GM18517 (cell line): ENCODE results near the gene ARMH2.

Experiments
- ATAC-seq: cut with Tn5 transposase; IDR thresholded peaks from one replicate; pipeline ENCODE4 v1.9.1; 2021; ENCODE audit warnings: mild to moderate bottlenecking, moderate library complexity; ENCODE audit not compliant: unreplicated experiment

The ARMH2 gene

DNA sequence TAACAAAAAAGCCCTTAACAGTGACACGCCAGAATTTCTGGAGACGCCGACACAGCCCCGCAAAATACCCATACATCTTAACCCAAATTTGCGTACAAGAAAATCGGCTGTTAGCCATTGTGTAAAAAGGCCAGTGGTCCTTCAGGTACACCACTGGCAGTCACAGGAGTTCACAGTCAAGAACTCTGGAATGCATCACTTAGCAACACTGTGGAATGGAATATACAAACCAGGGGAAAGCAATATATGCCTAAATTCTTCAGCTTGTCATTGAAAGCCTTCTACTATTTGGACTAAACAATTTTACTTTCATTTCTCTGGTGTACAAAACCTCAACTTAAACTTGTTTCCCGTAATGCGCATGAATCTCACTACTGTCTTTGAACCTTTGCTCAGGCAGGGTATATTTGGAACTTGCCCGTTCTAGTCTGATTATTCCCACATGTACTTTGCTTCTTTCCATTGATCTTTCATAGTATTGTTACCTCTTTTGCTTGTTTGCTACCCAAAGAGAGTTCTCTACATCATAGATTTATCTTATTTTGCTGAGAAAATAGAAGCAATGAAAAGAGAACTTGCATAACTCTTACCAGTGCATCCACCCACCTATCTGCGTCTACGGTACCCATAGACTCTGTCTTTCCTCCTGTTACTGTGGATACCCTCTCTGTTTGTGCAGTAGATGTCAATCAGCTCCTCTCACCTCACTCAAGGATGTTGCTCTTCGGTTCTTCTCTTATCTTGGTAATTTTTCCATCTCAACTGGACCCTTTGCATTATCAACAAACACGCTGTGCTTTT lies at the start of gene ARMH2:
TSS of gene ARMH2 (minus strand) at position 178 of the 801 bp plus-strand sequence. CDS start at position 118, 60 bp downstream.
- ATAC-seq = no peak

DNA sequence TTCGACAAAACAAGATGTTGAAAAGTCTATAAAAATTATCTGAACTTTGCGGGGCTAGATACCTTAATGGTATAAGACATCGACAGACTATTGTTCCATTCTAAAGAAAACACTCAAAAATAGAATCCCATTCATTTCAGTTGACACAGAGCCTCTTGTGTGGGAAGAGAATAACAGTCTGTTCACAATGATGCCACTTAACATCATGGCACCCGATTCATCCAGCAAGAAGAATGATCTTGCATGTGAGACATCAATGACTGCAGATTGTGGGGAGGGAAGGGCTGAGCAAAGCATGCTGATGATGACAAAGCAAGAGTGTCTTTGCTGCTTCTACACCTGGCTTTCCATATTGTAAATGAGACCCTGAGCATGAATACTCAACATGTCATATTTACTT lies 49.7 kb upstream of the ARMH2 start:
- no peak for ATAC-seq

DNA sequence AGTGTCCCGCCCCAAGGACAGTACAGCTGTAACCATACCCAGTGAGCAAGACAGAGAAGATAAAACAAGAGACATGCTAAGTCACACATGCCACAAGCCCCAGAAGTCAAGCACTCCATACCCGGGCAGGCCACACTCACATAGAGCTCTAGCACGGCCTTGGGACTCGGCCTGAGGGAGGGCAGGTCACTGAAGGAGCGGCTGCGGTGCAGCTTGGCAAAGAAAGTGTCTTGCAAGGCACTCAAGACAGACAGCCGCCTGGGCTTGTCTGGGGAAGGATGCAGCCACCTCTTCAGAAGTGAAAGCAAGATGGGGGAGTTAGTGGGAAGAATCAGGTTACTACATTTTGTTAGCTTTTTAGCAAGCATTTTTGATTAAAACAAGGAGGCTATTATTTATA lies 48.7 kb upstream of the ARMH2 start:
- no peak for ATAC-seq

DNA sequence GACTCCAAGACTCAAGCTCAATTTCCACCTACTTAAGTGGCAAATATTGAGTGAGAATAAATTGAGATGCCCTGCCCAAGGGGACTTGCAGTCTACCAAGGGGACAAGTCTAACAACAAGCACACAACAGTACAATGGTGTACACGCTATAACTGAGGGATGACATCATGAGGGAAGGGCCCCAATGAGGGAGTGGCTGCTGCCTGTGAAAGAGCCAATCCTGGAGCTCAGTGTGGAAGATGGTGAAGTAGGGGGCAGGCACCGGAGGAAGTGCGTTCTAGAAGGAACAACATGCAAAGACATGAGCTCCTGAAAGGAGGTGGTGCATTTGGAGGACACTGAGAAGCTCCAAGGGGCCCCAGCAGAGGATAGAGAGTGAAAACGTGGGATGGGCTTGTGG lies 46.9 kb upstream of the ARMH2 start:
- ATAC-seq = no peak

DNA sequence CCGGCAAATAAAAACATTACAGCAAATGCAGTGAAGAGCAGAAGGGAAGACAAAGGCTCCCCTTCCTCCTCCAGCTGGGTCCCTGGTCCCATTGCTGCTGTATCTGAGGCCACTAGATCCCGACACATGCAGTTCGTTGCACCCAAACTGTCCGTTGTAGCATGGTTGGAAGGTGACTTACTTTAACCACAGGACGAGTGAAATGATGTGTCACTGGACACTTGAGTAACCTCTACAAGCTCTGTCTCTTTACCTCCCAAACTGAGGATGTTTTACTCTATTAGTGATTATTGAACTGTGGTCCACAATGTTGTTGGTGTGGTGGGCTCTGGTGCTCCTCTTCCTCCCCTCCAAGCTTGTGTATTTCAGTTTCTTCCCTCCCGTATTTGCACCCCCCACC lies 46.2 kb upstream of the ARMH2 start:
- no peak for ATAC-seq

DNA sequence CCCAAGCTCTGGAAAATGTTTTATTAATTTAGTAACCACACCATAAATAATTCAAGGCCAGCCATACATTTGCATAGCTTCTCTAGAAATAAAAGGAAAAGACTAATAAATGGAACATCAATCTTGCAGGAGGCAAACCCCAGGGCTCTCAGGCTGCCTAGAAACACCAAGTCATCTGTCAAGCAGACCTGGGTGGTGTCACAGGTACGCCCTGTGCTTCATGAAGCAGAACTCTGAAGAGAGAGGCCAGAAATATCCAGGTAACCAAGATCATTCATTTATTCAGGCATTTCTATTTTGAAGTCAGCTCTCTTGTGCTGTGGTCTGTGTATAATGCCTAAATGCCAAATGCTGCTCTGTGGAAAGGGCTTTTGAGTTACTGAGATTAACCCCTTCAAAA lies 45.3 kb upstream of the ARMH2 start:
- ATAC-seq = no peak

DNA sequence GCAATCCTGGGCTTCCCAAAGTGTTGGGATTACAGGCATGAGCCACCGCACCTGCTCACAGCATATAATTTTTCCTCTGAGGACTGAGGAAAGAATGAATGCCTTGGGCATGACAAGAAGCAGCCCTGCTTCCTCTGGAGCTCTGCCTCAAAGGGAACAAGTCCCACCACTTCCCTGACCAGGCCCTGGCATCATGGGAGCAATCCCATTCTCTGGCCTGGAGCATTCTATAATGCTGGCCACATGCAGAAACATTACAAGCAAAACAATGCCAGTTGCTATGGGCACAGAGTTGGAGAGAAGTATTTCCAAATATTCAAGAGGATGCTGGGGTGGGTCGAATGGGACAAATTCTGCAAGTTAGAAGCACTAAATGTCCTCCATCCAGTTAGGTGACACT lies 41.5 kb upstream of the ARMH2 start:
- no peak for ATAC-seq

DNA sequence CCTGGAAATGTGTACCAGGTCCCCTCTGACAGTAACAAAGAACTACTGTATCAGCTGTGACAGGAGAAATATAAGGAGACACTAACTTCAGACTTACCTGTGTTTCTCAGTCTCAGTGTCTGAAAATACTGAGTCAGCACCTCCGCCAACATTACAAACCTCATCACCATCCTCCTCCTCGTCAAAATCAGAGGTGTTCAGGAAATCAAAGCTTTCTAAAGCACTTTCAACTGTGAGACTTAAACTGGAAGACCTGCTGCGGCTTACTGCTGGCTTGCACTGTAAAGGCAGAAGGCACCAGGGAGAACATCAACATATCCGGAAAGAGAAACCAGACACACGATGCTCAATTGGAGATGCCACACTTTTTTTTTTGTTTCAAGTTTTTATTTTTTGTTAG lies 40.3 kb upstream of the ARMH2 start:
- no peak for ATAC-seq

DNA sequence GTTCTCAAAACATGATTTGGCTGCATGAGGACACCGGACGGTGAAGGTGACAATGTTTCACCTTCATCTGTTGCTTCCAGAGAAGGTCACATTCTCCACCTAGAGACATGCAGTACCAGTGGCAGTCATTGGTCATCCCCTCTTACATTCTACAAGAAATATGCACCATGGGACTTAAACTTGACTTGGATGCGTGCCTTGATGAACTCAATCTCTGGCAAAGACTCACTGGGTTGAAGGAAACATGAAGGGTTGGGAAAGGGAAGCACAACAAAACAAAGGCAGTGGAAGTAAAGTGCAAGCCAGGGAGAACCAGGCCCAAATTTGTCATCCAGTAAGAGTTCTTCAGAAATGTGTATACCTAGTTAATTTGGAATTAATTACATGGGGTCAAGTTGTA lies 39.4 kb upstream of the ARMH2 start:
- ATAC-seq = no peak

DNA sequence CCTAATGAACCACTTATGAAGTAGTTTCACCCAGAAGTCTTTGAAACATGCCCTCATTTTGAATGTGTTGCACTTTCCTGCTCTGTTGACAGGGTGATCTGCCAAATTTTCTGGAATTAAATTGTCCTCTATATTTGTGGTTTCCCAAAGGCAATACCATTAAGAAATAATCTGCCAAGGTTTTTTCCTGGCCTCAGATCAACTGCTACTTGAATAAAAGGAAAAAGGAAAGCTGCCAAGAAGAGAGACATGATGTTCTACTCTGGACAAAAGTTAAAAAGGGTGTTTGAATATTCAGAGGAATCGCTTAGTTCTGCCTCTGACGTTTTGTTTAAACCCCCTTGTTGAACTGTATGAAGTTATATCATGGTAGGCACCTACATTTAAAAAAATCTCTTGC lies 37.4 kb upstream of the ARMH2 start:
- ATAC-seq = no peak

DNA sequence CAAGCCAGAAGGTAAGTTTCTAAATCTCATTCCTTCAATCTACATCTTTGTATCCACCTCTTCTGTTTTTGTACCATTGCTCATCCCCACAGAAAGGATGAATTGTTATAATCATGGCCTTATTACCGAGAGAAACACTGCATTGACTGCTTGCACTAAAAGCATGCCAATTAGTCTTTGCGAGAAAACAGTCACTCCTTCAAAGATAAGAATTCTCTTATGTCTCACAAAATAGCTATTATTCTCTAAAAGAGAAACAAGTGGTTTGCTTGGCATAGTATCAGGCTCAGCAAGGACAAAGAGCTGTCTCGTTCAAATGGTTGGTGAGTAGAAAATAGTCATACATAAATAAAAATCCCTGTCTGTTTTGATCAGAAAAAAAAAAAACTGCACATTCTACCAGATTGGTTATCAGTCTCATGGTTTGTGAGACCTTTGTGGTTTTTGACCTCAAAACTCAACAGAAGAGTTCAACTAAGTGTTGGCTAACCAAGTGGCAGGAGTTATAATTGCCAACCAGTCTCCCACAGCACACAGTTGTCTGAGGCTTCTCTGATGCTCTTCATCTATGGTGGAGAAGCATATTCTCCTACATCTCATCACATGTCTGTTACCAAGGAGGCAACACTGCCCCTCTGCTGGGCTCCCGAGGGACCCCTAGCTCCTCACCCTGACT lies 35.1 kb upstream of the ARMH2 start:
- no peak for ATAC-seq

DNA sequence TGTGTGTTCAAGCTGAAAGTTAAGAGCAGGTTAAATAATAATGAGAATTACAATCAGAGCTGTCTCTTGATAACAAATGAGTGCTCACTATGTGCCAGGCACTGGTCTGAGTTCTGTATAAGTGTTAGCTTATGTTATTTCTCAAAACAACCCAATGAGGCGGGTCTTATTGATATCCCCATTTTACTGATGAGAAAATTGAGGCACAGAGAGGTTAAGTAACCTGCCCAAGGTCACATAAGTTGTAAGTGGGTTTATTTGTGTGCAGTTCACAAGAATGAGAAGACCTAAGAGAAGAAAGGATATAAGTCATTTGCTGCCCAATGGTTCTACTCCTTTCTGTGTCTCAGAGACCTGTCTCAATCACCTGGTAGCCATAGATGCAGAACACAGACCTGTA lies 34.1 kb upstream of the ARMH2 start:
- ATAC-seq = no peak

DNA sequence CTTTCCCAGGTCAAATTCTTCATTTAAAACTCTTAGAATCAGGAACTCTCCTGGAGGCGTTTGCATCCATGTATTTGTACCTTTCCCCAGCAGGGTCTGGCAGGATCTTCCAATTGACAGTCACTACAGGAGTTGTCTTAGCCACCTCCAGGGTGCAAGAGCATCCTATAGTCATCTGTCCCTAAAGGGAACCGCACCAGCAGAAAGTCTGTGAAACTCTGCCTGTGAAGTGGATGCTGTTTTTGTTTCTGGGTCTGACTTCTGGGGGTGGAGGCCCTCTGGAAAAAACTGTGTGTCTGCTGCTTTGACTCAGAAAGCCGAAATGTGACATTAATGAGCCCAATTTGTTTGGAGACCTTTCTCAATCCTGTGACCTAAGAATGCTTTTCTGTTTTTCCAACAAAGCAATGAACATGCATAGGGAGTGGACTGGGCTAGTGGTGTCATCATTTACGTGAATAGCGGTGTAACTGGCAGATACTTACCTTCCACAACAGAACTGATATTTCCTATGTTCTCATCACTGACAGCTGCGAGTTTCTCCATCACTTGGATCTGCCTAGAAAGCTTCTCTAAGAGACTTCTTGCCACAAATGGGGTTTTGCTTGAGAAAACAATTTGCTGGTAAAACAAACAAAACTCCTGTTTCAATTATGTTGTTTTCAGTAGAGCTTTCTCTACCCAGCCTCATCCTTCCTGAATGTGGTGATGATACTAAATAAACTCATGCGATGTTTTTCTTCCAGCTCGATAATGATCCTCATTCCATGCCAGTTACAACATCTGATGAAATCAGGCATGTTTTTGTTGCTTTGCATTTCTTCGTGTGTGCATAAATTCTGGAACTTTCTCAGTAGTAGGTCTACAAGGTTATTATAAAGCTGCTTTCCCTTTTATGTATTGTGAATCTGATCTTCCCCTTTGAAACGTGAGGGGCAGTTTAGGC lies 33.3 kb upstream of the ARMH2 start:
- no peak for ATAC-seq

DNA sequence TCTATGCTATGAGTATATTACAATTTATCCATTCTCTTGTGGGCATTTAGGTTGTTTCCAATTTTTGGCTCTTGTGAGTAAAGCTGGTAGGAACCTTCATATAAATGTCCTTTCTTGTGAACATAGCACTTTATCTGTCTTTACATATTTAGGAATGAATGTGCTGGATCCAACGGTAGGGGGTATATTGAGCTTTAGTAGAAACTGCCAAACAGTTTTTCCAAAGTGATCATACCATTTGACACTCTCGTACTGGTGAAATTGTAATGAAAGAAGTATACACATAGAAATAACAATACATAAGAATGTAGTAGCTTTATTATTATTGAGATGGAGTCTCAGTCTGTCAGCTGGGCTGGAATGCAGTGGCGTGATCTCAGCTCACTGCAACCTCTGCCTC lies 30.9 kb upstream of the ARMH2 start:
- no peak for ATAC-seq

DNA sequence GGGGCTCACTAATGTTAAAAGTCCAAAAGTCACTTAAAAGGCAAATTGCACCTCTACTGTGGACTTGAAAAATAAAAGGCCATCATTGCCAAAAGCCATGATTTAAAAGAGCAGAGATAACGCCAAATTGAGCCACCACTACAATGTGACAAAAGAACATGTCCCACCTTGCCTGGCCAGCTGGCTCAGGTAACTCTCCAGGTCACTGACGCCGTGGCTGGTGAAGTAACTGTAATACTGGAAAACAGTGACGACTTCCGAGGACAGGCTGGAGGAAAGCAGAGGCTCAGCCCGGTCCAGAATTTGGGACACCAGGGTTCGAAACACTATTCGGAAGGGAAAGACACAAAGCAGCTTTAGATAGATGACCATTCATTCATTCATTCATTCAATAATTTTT lies 29.3 kb upstream of the ARMH2 start:
- no peak for ATAC-seq

DNA sequence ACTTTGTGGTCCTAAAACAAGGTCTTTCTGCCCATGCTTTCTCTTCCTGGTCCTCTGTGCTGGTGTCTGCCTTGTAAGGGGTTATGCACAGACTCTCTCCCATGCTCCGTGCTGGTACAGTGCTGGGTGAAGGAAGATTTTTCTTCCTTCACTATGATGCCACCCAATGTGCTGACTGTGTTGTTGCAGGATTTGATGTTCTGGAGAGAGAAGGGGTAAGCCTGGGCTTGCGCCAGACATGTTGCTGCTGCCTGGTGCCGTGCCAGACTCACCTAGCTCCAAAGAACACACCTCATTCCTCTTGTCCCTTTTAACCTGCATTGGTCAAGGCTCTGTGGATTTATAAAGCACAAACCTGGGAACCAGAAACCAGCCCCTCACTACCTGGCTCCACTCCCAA lies 28.4 kb upstream of the ARMH2 start:
- ATAC-seq = no peak

DNA sequence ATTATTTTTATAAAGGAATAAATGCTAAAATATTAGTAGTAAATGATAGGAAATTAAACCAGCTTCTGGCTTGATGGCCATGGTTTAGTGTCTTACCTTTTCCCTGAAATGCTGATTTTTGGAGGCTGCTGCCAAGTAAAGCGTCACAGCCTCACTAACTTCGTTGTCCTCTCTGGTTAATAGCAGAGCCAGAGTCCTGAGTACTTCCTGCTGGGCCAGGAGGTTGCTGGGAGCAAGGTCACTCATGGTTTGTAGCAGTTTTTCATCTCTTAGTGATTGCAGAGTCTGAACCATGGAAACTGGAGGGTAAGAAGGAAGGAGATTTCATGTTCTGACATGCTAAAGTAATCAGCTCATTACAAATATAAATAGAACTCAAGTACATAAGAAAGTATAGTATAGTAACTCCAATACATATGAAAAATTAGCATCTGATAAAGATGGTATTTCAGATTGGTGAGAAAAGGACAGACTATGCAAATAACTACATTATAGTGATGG lies 26.5 kb upstream of the ARMH2 start:
- no peak for ATAC-seq

DNA sequence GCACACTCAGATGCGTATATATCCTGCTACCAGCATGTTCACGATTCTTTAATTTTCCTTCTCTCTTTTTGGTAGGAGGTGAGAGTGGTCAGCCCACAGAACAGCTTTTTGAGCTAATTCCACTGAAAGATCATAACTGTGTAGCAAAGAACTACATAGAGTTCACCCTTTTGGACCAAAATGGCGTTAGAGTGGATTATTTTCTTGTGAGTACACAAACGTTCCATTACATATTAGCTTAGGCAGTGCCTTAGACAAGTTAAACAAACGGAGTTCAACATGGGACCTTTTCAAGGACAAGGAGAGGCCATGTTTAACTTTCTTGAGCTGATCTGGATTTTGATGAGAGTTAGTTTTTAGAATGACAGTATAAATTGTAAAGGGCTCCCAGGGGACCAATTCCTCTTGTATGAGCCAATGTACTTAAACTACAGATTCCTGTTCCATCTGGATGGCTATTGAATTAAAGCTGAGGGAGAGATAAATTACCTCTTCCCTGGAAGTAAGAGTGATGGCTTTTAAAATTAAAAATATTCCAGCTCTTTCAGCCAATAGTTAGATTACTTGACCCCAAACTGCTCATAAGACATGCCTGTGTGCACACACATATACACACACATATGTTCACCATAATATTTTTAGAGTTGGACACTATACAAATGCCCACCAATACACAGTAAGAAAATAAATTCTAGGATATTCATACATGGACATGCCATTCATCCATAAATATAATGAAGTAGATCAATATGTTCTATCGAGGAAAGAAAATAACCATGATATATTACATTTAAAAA lies 25.6 kb upstream of the ARMH2 start:
- no peak for ATAC-seq

DNA sequence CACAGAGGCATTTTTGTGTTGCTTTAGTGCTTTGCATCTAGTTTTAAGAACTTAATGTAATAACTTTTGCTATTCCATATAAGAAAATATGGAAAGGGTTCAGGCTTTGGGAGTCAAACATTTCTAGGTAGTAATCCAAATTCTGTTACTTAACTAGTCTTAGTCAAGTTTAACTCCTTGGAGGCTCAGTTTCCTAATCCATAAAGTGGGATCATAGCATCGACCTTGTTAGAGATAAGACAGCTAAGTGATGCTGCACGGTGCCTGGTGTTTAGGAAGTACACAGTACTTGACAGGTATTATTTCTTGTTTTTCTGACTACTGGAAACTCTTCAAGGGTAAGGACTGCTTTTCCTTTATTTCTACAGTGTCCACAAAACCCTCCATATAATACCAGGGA lies 24.5 kb upstream of the ARMH2 start:
- ATAC-seq = no peak

DNA sequence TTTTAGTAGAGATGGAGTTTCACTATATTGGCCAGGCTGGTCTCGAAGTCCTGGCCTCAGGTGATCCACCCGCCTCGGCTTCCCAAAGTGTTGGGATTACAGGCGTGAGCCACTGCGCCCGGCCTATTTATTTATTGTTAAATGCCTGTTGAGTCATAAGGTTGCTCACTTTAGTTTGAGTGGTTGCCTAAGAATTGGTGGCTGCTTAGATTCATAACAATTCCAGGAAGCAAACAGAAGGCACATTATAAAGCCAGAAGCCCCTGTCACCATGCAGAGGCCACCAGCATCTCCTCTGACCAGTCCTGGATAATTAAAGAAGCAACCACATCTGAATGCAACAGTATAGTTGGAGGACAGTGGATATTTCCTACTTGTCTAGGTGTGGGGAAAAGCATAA lies 24.0 kb upstream of the ARMH2 start:
- ATAC-seq = no peak
